Panc1 (cell line): ENCODE results near the gene RPS19BP1. TPM values are rescaled to one million over a fixed set of nuclear protein-coding genes. Genes with fewer than 3 reads are reported as not detected.

Experiments
- ATAC-seq: fragments of 200-7000 bp; cut with Tn5 transposase; 2 replicates; pipeline ENCODE4 v1.9.1; 2020; ENCODE audit warnings: mild to moderate bottlenecking, moderate library complexity
- BruUV-seq: library from RNA; stranded (reverse); fragments of 400-500 nt; replicated peaks from 2 replicates; lab custom pipeline; 2021; lab: Mats Ljungman, UMichigan
- CTCF ChIA-PET: fragments of 300-600 bp; sonication (Branson Sonifier 250); formaldehyde crosslinking; loops from one replicate; lab custom pipeline; 2022; ENCODE audit warnings: antibody characterized with exemption; lab: Charles Lee
- POLR2A ChIA-PET: fragments of 300-600 bp; sonication (Branson Sonifier 250); formaldehyde crosslinking; loops from one replicate; lab custom pipeline; 2022; ENCODE audit warnings: antibody characterized with exemption; lab: Charles Lee
- DNase-seq: peaks from one replicate; pipeline ENCODE4 v3.0.0-alpha.2; 2010; ENCODE audit warnings: low read depth, low spot score
- H3K27ac ChIP-seq: 2 replicates; pipeline ENCODE4 v1.5.1; 2011; ENCODE audit warnings: mild to moderate bottlenecking, low read length, inconsistent platforms
- H3K27me3 ChIP-seq: fragments of 200-500 bp; sonication (Bioruptor generic); 2 replicates; pipeline ENCODE4 v1.6.0; 2014; ENCODE audit warnings: low read length, inconsistent platforms; ENCODE audit not compliant: control insufficient read depth, insufficient read depth
- H3K36me3 ChIP-seq: fragments of 200-500 bp; sonication (Bioruptor generic); 2 replicates; pipeline ENCODE4 v1.5.1; 2014; ENCODE audit warnings: inconsistent platforms, mild to moderate bottlenecking, low read length, moderate library complexity; ENCODE audit not compliant: control insufficient read depth, insufficient read depth
- H3K4me1 ChIP-seq: 2 replicates; pipeline ENCODE4 v1.5.1; 2011; ENCODE audit warnings: inconsistent platforms, mild to moderate bottlenecking, low read length, moderate library complexity; ENCODE audit not compliant: control insufficient read depth, insufficient read depth
- H3K4me3 ChIP-seq, 2 experiments: 2 replicates each; pipeline ENCODE4 v1.5.1; 2011 to 2012; ENCODE audit warnings: low read depth in 2 of 2, low read length in 2 of 2, mild to moderate bottlenecking in 2 of 2, inconsistent platforms in 1 of 2, moderate library complexity in 1 of 2
- H3K9me3 ChIP-seq: fragments of 200-500 bp; sonication (Bioruptor generic); 2 replicates; pipeline ENCODE4 v1.5.1; 2014; ENCODE audit warnings: low read depth, mild to moderate bottlenecking, inconsistent platforms, low read length, moderate library complexity; ENCODE audit not compliant: control insufficient read depth, insufficient read depth
- POLR2AphosphoS5 ChIP-seq: IDR thresholded peaks from 2 replicates; pipeline ENCODE4 v1.6.1; 2012; ENCODE audit warnings: mild to moderate bottlenecking, low read depth, low read length, moderate library complexity
- SIN3A ChIP-seq: IDR thresholded peaks from 2 replicates; pipeline ENCODE4 v1.6.1; 2012; ENCODE audit warnings: low read depth, mild to moderate bottlenecking, low read length, moderate library complexity, borderline replicate concordance; ENCODE audit not compliant: insufficient read depth
- TCF7L2 ChIP-seq: IDR thresholded peaks from 2 replicates; pipeline ENCODE4 v1.6.1; 2011; ENCODE audit warnings: mild to moderate bottlenecking, low read depth, low read length, inconsistent platforms
- in situ Hi-C: cut with HindIII; loops from 2 replicates; pipeline ENCODE4 v1.10.0; 2016; ENCODE audit warnings: low sequenced_read_pairs, low pct_unique_long_range_greater_than_20kb
- intact Hi-C: fragments of 100-400 bp; cut with micrococcal nuclease; formaldehyde crosslinking; loops from one replicate; pipeline ENCODE4 v1.10.0; 2022; ENCODE audit not compliant: unreplicated experiment
- total RNA-seq: library from RNA; stranded (reverse); gene quantifications from one replicate; pipeline ENCODE4 v1.2.1, GENCODE V29; 2021; ENCODE audit not compliant: unreplicated experiment
- TF ChIP-seq, protein P1 (sequence below), 2 experiments: IDR thresholded peaks; 2 replicates each; pipeline ENCODE4 v1.6.1; 2011 to 2012; ENCODE audit warnings: low read depth in 2 of 2, control low read depth in 1 of 2, low read length in 1 of 2, mild to moderate bottlenecking in 1 of 2, moderate library complexity in 1 of 2; ENCODE audit not compliant: insufficient read depth in 1 of 2
- TF ChIP-seq, protein P2 (sequence below): fragments of 450-650 bp; IDR thresholded peaks from 2 replicates; pipeline ENCODE4 v1.5.1; 2017; ENCODE audit warnings: mild to moderate bottlenecking

RPS19BP1 gene
- total RNA-seq, 1 experiment from 2014 or later = 123 TPM

DNA sequence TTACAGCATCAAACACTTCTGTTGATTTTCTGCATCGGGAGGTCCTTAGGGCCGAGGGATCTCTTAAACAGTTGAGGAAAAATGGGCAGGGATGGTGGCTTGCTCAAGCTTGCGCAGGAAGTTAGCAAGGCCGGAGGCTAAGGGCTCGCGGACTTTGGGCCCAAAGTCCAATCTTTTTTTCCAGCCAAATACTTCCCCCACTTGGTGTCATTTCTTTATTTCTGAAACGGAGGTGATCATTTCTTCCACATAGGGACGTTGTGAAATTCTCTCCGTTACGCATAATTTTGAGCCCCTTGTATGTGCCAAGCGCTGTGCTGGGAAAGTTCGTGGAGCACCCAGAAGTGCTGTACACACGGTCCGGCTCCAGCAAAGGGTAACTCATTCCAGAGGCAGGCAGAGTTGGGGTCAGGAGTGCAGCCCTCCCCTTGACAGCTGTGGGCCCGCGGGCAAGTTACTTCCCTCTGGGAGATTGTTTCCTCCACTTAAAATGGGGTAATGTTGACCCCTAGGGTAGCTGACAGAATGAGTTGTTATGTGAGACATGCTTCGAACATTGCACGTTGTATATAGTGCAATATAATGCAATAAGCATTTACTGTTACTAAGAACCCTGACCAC lies 29.6 kb downstream of the RPS19BP1 start:
- ATAC-seq (peak; percentile 1; the same call in 1 of the 2 replicates), DNase-seq (no peak)
- Histone ChIP-seq H3K27me3 (no peaks in the 10 kb centered on the region), H3K4me1 (peaks cover 16% of the 10 kb centered on the region), H3K27ac (peak overlapping the region; percentile 92), H3K4me3 (peak overlapping the region; percentile 82 to 93), H3K9me3 (no peaks in the 10 kb centered on the region), H3K36me3 (peaks cover 10% of the 10 kb centered on the region)
- intact Hi-C loops = no loop called here
- ChIA-PET CTCF (no interaction called here), POLR2A (interaction anchor here (1.2 kb wide), 1 partner anchor 17 kb away, joined by 4 read pairs; the partner anchor contains the start of gene ATF4)
- in situ Hi-C loops = no loop called here
- TSS peak; percentile 49 for BruUV-seq
- TF ChIP-seq POLR2AphosphoS5 (no peak; the same call in 1 of the 2 replicates), SIN3A (no peak), TCF7L2 (no peak)
- TF ChIP-seq, protein P1, sequence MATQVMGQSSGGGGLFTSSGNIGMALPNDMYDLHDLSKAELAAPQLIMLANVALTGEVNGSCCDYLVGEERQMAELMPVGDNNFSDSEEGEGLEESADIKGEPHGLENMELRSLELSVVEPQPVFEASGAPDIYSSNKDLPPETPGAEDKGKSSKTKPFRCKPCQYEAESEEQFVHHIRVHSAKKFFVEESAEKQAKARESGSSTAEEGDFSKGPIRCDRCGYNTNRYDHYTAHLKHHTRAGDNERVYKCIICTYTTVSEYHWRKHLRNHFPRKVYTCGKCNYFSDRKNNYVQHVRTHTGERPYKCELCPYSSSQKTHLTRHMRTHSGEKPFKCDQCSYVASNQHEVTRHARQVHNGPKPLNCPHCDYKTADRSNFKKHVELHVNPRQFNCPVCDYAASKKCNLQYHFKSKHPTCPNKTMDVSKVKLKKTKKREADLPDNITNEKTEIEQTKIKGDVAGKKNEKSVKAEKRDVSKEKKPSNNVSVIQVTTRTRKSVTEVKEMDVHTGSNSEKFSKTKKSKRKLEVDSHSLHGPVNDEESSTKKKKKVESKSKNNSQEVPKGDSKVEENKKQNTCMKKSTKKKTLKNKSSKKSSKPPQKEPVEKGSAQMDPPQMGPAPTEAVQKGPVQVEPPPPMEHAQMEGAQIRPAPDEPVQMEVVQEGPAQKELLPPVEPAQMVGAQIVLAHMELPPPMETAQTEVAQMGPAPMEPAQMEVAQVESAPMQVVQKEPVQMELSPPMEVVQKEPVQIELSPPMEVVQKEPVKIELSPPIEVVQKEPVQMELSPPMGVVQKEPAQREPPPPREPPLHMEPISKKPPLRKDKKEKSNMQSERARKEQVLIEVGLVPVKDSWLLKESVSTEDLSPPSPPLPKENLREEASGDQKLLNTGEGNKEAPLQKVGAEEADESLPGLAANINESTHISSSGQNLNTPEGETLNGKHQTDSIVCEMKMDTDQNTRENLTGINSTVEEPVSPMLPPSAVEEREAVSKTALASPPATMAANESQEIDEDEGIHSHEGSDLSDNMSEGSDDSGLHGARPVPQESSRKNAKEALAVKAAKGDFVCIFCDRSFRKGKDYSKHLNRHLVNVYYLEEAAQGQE (IDR thresholded peaks at IDR 0.05; ENCODE audit: insufficient read depth in 1 of 2, low read depth in 2 of 2, low read length in 1 of 2) = no peak
- TF ChIP-seq, protein P2, sequence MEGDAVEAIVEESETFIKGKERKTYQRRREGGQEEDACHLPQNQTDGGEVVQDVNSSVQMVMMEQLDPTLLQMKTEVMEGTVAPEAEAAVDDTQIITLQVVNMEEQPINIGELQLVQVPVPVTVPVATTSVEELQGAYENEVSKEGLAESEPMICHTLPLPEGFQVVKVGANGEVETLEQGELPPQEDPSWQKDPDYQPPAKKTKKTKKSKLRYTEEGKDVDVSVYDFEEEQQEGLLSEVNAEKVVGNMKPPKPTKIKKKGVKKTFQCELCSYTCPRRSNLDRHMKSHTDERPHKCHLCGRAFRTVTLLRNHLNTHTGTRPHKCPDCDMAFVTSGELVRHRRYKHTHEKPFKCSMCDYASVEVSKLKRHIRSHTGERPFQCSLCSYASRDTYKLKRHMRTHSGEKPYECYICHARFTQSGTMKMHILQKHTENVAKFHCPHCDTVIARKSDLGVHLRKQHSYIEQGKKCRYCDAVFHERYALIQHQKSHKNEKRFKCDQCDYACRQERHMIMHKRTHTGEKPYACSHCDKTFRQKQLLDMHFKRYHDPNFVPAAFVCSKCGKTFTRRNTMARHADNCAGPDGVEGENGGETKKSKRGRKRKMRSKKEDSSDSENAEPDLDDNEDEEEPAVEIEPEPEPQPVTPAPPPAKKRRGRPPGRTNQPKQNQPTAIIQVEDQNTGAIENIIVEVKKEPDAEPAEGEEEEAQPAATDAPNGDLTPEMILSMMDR = no peak

DNA sequence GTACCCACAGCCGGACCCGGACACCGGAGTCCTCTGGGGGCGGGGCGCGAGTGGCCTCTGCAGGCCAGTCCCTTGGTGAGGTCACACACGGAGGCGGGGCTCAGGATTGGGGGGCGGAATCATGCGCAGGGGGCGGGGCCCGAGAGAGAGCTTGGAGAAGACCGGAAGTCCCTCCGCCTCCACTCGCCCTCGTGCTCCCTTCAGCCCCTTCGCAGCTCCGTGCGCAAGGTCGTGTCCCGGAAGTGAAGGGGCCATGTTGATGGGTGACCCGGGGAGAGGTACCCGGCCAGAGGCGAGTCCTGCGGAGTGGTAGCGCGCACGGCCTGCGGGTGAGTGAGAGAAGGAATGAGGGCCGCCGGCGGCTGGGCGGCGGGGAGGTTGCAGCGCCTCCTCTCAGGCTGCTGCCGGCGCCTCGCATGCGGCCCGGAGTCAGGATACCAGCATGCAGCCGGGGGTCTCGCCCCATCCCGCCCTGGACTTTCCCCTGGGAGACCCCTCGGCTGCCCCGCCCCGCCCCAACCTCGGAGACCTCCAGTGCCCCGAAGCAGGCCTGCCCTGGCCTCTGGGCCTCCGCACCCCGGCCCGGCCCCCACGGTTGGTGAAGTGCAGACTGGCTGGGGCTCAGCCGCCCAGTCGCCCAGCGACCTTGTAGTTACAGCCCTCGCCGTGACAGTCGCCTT lies 30.3 kb downstream of the RPS19BP1 start, which contains the start of gene MIEF1:
MIEF1 (plus strand) TSS at position 182 of the 680 bp plus-strand sequence. CDS start 9,005 bp downstream, outside the sequence.
- ChIA-PET CTCF (interaction anchor here (0.6 to 0.9 kb wide), 4 partner anchors 8 to 27 kb away, joined by 3 to 5 read pairs (median 4); no protein-coding TSS in a partner anchor), POLR2A (interaction anchor here (1.2 kb wide), 1 partner anchor 18 kb away, joined by 4 read pairs; the partner anchor contains the start of gene ATF4)
- Histone ChIP-seq H3K9me3 (no peaks in the 10 kb centered on the region), H3K4me1 (peaks cover 16% of the 10 kb centered on the region), H3K27ac (peak within 1 kb of the TSS; percentile 92), H3K36me3 (peaks cover 10% of the 10 kb centered on the region), H3K4me3 (peak within 1 kb of the TSS; percentile 82 to 93), H3K27me3 (no peaks in the 10 kb centered on the region)
- intact Hi-C loops = no loop called here
- in situ Hi-C loops = no loop called here
- ATAC-seq (peak; percentile 98), DNase-seq (no peak)
- BruUV-seq = no TSS peak
- TF ChIP-seq, protein P2 = no peak
- TF ChIP-seq, protein P1 (IDR thresholded peaks at IDR 0.05; ENCODE audit: insufficient read depth in 1 of 2, low read depth in 2 of 2, low read length in 1 of 2) = no peak
- TF ChIP-seq TCF7L2 (no peak), POLR2AphosphoS5 (peak; percentile 76), SIN3A (0 out of 2 replicates have a peak, but pooled peaks have one; percentile 47)
